Measurements from ENCODE around the gene ZNF740. TPM values are rescaled to one million over a fixed set of nuclear protein-coding genes. Genes with fewer than 3 reads are reported as not detected.

The ZNF740 gene
- total RNA-seq, 1 experiment from 2014 or later = 65.8 TPM

- BruUV-seq (replicated peaks) = no TSS peak
- Histone ChIP-seq H3K27ac (peak overlapping the region; percentile 71; the same call in 1 of the 2 replicates), H4K20me1 (ENCODE audit: insufficient read depth) (no peaks in the 10 kb centered on the region), H3K9me2 (ENCODE audit: insufficient read depth) (no peaks in the 10 kb centered on the region), H3K79me2 (ENCODE audit: low read depth) (peaks cover 28% of the 10 kb centered on the region), H3K36me3 (ENCODE audit: low read depth) (peaks cover 10% of the 10 kb centered on the region; the same call in 1 of the 2 replicates), H3K4me2 (peak overlapping the region; percentile 78), H3K9me3 (ENCODE audit: insufficient read depth, low read depth) (no peaks in the 10 kb centered on the region), H3K4me1 (replicated peaks; ENCODE audit: insufficient read depth) (peaks cover 59% of the 10 kb centered on the region), H3K4me3 (no peak overlapping the region), H3K27me3 (ENCODE audit: insufficient read depth, low read depth) (no peaks in the 10 kb centered on the region), H3F3A (ENCODE audit: insufficient read depth, low read depth) (peaks cover 33% of the 10 kb centered on the region), H2AFZ (no peak overlapping the region)
- no peak for DNase-seq
- ChIA-PET CTCF (interaction anchor here (0.6 kb wide), 1 partner anchor 207 kb away, joined by 20 read pairs; no protein-coding TSS in a partner anchor), POLR2A (ENCODE audit: unreplicated experiment) (interaction anchor here (0.6 kb wide), 1 partner anchor 655 kb away, joined by 3 read pairs; no protein-coding TSS in a partner anchor)
- intact Hi-C loops (cut with micrococcal nuclease; ENCODE audit: unreplicated experiment) = no loop called here
- TF ChIP-seq, protein P1, sequence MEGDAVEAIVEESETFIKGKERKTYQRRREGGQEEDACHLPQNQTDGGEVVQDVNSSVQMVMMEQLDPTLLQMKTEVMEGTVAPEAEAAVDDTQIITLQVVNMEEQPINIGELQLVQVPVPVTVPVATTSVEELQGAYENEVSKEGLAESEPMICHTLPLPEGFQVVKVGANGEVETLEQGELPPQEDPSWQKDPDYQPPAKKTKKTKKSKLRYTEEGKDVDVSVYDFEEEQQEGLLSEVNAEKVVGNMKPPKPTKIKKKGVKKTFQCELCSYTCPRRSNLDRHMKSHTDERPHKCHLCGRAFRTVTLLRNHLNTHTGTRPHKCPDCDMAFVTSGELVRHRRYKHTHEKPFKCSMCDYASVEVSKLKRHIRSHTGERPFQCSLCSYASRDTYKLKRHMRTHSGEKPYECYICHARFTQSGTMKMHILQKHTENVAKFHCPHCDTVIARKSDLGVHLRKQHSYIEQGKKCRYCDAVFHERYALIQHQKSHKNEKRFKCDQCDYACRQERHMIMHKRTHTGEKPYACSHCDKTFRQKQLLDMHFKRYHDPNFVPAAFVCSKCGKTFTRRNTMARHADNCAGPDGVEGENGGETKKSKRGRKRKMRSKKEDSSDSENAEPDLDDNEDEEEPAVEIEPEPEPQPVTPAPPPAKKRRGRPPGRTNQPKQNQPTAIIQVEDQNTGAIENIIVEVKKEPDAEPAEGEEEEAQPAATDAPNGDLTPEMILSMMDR (conservative IDR thresholded peaks at IDR 0.05) = no peak
- TF ChIP-seq EZH2 (IDR thresholded peaks at IDR 0.05; ENCODE audit: low read depth) = no peak
Observed at GRCh38 chr12:53233671-53234121, 53.2 kb downstream of the ZNF740 start.

DNA sequence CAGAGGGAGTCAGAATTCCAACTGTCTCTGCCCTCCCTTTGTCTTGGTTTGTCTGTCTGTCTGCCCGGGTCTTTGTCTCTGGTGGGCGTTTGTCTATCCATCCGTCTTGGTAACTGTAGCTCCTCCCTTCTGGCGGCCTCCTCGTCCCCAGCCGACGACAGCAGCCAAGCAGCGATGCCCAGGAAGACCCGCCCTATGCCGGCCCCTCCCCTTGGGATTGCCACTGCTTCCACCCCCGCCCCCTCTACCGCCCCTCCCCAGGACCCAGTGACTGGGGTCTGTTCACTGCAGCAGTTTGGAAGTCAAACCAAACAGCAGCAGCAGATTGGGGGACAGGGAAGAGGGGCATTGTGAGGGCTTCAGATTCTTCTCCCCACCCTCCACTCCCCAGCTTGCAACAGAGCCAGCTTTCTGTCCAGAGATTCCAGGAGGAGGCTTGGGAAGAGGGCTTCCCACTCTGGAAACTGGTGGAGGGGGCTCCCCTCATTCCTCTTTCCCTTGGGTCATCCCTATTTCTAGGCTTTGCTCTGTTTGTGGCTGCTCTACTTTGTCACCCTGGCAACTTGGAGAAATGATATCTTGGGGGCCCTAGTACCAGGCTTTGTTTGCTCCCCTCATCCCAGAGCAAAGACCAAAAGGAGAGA, 53.9 kb downstream of the ZNF740 start:
- POLR2A ChIA-PET (ENCODE audit: unreplicated experiment) = no interaction called here
- peak overlapping the region; percentile 78 for H3K4me2 ChIP-seq

DNA sequence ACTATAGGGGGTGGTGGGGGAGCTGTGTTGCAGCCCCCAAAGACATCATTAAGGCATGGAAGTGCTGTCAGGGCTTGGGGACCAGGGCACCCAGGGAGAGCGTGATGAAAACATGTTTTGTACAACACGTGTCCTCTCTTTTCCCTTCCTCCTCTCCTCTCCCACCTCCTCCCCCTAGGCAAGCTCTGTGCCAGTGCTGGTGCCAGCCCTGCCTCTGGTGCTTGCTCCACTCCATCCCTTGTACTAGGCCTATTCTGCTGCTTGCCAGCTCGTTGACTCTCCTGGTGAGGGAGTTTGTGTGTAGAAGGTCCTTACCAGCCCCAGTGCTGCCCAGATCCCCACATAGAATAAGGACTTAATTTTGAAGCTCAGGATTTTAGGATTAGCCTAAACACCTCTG, 54.6 kb downstream of the ZNF740 start:
- H3K79me2 ChIP-seq (ENCODE audit: low read depth) = peaks cover 14% of the 10 kb centered on the region
- no TSS peak for BruUV-seq (replicated peaks)
- no peak overlapping the region for H3K4me3 ChIP-seq
- H3K9me2 ChIP-seq (ENCODE audit: insufficient read depth) = no peaks in the 10 kb centered on the region
- peaks cover 27% of the 10 kb centered on the region for H3F3A ChIP-seq (ENCODE audit: insufficient read depth, low read depth)
- no peaks in the 10 kb centered on the region for H3K27me3 ChIP-seq (ENCODE audit: insufficient read depth, low read depth)
- H2AFZ ChIP-seq = no peak overlapping the region
- no peak for TF ChIP-seq EZH2 (IDR thresholded peaks at IDR 0.05; ENCODE audit: low read depth)
- TF ChIP-seq, protein P1 (conservative IDR thresholded peaks at IDR 0.05) = no peak
- ChIA-PET POLR2A (ENCODE audit: unreplicated experiment) (no interaction called here), CTCF (interaction anchor here (0.6 kb wide), 1 partner anchor 9 kb away, joined by 3 read pairs; no protein-coding TSS in a partner anchor)
- intact Hi-C loops (cut with micrococcal nuclease; ENCODE audit: unreplicated experiment) = no loop called here
- no peak overlapping the region for H3K27ac ChIP-seq
- no peaks in the 10 kb centered on the region for H3K36me3 ChIP-seq (ENCODE audit: low read depth)
- no peaks in the 10 kb centered on the region for H3K9me3 ChIP-seq (ENCODE audit: insufficient read depth, low read depth)
- no peaks in the 10 kb centered on the region for H4K20me1 ChIP-seq (ENCODE audit: insufficient read depth)
- H3K4me2 ChIP-seq = no peak overlapping the region
- peaks cover 44% of the 10 kb centered on the region for H3K4me1 ChIP-seq (replicated peaks; ENCODE audit: insufficient read depth)
- no peak for DNase-seq

More for the DNA sequence above, 53.9 kb downstream of the ZNF740 start:
- H3K4me1 ChIP-seq (replicated peaks; ENCODE audit: insufficient read depth) = peaks cover 52% of the 10 kb centered on the region
- BruUV-seq (replicated peaks) = no TSS peak
- intact Hi-C loops (cut with micrococcal nuclease; ENCODE audit: unreplicated experiment) = no loop called here
- CTCF ChIA-PET = interaction anchor here (0.6 kb wide), 1 partner anchor 206 kb away, joined by 20 read pairs; no protein-coding TSS in a partner anchor
- no peaks in the 10 kb centered on the region for H3K9me3 ChIP-seq (ENCODE audit: insufficient read depth, low read depth)
- H3K79me2 ChIP-seq (ENCODE audit: low read depth) = peaks cover 21% of the 10 kb centered on the region
- no peak for DNase-seq
- no peaks in the 10 kb centered on the region for H3K9me2 ChIP-seq (ENCODE audit: insufficient read depth)
- H3K27me3 ChIP-seq (ENCODE audit: insufficient read depth, low read depth) = no peaks in the 10 kb centered on the region
- peaks cover 4% of the 10 kb centered on the region; the same call in 1 of the 2 replicates for H3K36me3 ChIP-seq (ENCODE audit: low read depth)
- H2AFZ ChIP-seq = no peak overlapping the region
- H3F3A ChIP-seq (ENCODE audit: insufficient read depth, low read depth) = peaks cover 33% of the 10 kb centered on the region
- no peak overlapping the region for H3K4me3 ChIP-seq
- H3K27ac ChIP-seq = no peak overlapping the region
- no peaks in the 10 kb centered on the region for H4K20me1 ChIP-seq (ENCODE audit: insufficient read depth)
- TF ChIP-seq, protein P1 (conservative IDR thresholded peaks at IDR 0.05) = no peak
- TF ChIP-seq EZH2 (IDR thresholded peaks at IDR 0.05; ENCODE audit: low read depth) = no peak

All from PC-9 (cell line).